ENCODE measurements around the gene KRTAP10-4. TPM values are rescaled to one million over a fixed set of nuclear protein-coding genes. Genes with fewer than 3 reads are reported as not detected.
"Not testable (repeated sequence)": the region's sequence is repeated elsewhere in the genome, so short reads cannot be mapped to it uniquely, and the experiment has no call there.

The KRTAP10-4 gene, protein sequence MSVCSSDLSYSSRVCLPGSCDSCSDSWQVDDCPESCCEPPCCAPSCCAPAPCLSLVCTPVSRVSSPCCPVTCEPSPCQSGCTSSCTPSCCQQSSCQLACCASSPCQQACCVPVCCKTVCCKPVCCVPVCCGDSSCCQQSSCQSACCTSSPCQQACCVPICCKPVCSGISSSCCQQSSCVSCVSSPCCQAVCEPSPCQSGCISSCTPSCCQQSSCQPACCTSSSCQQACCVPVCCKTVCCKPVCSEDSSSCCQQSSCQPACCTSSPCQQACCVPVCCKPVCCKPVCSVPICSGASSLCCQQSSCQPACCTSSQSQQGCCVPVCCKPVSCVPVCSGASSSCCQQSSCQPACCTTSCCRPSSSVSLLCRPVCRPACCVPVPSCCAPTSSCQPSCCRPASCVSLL
- not detected for total RNA-seq

DNA sequence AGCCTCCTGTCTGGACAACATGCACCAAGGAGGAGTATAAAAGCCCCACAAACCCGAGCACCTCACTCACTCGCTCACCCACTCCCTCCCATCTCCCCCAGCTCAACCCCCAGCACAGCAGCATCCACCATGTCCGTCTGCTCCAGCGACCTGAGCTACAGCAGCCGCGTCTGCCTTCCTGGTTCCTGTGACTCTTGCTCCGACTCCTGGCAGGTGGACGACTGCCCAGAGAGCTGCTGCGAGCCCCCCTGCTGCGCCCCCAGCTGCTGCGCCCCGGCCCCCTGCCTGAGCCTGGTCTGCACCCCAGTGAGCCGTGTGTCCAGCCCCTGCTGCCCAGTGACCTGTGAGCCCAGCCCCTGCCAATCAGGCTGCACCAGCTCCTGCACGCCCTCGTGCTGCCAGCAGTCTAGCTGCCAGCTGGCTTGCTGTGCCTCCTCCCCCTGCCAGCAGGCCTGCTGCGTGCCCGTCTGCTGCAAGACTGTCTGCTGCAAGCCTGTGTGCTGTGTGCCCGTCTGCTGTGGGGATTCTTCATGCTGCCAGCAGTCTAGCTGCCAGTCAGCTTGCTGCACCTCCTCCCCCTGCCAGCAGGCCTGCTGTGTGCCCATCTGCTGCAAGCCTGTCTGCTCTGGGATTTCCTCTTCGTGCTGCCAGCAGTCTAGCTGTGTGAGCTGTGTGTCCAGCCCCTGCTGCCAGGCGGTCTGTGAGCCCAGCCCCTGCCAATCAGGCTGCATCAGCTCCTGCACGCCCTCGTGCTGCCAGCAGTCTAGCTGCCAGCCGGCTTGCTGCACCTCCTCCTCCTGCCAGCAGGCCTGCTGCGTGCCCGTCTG lies at the start of gene KRTAP10-4:
Gene KRTAP10-4, plus strand, starts transcription at position 100 of the 827 bp plus-strand sequence. Its CDS starts 30 bp downstream, at position 130.
- not testable (repeated sequence) for H3K36me3 ChIP-seq, H3K27ac ChIP-seq, H3K4me1 ChIP-seq, H3K27me3 ChIP-seq, H3K9me3 ChIP-seq
- peak within 1 kb of the TSS in 2 of 4 donors; percentile 22 to 30 for H3K4me3 ChIP-seq
- peak in 1 of 3 donors; percentile 24 for DNase-seq

DNA sequence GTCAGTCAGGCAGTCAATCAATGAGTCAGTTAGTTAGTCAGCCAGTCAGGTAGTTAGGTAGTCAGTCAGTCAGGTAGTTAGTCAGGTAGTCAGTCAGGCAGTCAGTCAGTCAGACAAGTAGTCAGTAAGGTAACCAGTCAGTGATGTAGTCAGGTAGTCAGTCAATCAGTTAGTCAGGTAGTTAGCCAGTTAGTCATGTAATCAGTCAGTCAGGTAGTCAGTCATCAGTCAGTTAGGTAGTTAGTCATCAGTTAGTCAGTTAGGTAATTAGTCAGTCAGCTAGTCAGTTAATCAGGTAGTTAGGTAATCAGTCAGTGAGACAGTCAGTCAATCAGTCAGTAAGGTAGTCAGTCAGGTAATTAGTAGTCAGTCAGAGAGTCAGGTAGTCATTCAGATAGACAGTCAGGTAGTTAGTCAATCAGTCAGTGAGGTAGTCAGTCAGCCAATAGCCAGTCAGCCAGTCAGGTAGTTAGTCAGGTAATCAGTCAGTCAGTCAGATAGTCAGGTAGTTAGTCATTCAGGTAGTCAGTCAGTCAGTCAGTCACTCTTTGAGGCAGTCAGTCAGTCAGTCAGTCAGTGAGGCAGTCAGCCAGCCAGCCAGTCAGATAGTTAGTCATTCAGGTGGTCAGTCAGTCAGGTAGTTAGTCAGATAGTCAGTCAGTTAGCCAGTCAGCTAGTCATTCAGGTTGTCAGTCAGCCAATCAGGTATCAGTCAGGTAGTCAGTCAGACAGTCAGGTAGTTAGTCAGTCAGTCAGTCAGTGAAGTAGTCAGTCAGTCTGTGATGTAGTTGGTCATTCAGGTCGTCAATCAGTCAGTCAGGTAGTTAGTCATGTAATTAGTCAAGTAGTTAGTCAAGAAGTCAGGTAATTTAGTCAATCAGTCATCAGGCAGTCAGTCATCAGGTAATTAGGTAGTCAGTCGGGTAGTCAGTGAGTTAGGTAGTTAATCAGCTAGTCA lies 48.8 kb upstream of the KRTAP10-4 start:
- no peaks in the 10 kb centered on the region for H3K36me3 ChIP-seq
- TF ChIP-seq, protein P1, sequence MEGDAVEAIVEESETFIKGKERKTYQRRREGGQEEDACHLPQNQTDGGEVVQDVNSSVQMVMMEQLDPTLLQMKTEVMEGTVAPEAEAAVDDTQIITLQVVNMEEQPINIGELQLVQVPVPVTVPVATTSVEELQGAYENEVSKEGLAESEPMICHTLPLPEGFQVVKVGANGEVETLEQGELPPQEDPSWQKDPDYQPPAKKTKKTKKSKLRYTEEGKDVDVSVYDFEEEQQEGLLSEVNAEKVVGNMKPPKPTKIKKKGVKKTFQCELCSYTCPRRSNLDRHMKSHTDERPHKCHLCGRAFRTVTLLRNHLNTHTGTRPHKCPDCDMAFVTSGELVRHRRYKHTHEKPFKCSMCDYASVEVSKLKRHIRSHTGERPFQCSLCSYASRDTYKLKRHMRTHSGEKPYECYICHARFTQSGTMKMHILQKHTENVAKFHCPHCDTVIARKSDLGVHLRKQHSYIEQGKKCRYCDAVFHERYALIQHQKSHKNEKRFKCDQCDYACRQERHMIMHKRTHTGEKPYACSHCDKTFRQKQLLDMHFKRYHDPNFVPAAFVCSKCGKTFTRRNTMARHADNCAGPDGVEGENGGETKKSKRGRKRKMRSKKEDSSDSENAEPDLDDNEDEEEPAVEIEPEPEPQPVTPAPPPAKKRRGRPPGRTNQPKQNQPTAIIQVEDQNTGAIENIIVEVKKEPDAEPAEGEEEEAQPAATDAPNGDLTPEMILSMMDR (IDR thresholded peaks at IDR 0.05), result no peak
- TF ChIP-seq POLR2A (IDR thresholded peaks at IDR 0.05), result no peak
- no peak overlapping the region for H3K4me3 ChIP-seq
- H3K4me1 ChIP-seq, result no peaks in the 10 kb centered on the region
- H3K9me3 ChIP-seq, result no peaks in the 10 kb centered on the region
- H3K27ac ChIP-seq, result no peak overlapping the region
- H3K27me3 ChIP-seq, result no peaks in the 10 kb centered on the region
- DNase-seq, result no peak

DNA sequence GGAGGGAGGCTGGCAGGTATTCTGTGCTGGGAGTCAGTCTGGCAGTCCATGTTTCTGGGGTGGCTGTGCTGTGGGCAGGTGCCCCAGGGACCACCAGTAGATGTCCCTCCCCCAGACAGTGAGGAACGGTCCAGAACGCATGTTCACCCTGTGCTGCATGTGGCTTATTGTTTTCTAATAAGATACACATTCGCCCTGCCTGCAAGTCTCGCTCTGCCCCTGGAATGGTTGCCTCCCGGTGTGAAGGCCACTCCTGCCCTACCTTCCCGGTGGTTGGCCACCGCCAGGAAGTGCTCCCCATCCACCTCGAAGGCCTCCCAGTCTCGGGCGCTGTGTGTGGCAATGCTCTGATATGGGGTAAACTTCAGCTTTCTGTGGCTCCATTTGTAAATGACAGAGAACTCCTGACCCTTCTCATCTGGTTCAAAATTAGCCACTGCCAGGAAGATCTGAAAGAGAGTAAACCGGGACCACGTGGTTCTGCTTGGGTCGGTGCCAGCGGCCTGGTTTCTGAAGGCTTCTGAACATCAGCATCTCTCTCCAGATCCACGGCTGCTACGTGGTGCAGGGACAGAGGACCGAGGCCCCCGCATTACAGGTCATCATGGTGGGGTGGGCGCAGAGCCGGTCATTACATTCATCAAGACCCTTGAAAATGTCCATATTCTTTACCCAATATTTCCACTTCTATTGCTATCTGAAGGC lies 48.0 kb upstream of the KRTAP10-4 start:
- H3K27ac ChIP-seq, result no peak overlapping the region
- H3K36me3 ChIP-seq, result no peaks in the 10 kb centered on the region
- no peak overlapping the region for H3K4me3 ChIP-seq
- TF ChIP-seq, protein P1 (IDR thresholded peaks at IDR 0.05), result no peak
- no peak for TF ChIP-seq POLR2A (IDR thresholded peaks at IDR 0.05)
- H3K27me3 ChIP-seq, result no peaks in the 10 kb centered on the region
- no peaks in the 10 kb centered on the region for H3K9me3 ChIP-seq
- DNase-seq, result peak in 1 of 3 donors; percentile 39
- no peaks in the 10 kb centered on the region for H3K4me1 ChIP-seq

DNA sequence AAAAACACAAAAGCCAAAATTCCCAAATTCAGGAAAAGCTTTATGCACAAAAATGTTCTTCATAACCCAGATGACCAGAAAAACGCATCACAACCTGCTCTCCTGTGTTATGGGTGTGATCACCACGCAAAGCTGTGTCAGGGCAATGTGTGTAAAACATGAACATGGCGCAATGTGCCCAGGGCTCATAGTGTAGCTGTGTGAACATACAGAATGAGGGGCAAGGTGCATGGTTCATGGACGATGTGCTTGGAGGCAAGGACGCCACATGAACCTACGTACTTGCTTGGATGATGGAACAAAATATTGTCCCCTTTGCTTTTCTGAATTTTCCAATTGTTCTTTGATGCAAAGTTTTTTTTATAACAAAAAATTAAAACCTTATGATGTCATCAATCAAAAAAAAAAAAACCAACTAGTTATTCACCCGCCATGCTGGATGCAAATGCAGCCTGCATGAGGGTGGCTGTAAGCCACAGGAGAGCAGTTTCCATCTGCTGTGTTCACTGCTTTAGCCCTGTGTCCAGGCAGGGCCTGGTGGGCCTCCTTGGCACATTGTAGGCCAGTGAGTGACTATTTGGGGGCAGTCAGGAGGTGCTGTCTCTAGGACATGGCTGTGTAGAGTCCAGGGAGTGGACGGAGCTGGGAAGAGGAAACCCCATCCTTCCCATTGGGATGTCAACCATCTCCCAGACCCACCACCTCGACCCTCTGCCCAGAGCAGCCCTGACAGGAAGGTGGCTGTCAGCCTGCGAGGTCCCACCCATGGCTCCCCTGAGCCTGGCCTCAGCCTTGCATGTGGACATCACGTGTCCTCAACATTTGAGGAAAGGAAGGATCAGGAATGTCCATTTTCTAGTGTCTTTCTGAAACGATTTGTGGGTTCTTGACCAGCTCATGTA lies 47.2 kb upstream of the KRTAP10-4 start:
- Histone ChIP-seq H3K27me3 (no peaks in the 10 kb centered on the region), H3K9me3 (no peaks in the 10 kb centered on the region), H3K4me1 (no peaks in the 10 kb centered on the region), H3K36me3 (no peaks in the 10 kb centered on the region), H3K4me3 (no peak overlapping the region), H3K27ac (no peak overlapping the region)
- peak in 1 of 3 donors; percentile 25 for DNase-seq
- no peak for TF ChIP-seq POLR2A (IDR thresholded peaks at IDR 0.05)
- TF ChIP-seq, protein P1 (IDR thresholded peaks at IDR 0.05), result no peak
